ENCODE results near the gene KRT26.

GRCh38 chr17:40806131-40806530 is 34.1 kb upstream of the KRT26 start:
- no peak for TF ChIP-seq CTCF (IDR thresholded peaks at IDR 0.05; ENCODE audit: insufficient read depth, low read length, poor library complexity, severe bottlenecking)
- no peak for TF ChIP-seq EZH2phosphoT487 (conservative IDR thresholded peaks at IDR 0.05; ENCODE audit: low read length)

Measured in SU-DHL-6 (cell line).